IgD-negative memory B cell (primary cell): ENCODE results near the gene VAV2. TPM values are rescaled to one million over a fixed set of nuclear protein-coding genes. Genes with fewer than 3 reads are reported as not detected.
"Not testable (repeated sequence)": the region's sequence is repeated elsewhere in the genome, so short reads cannot be mapped to it uniquely, and the experiment has no call there.

Experiments used
- H3K27ac Mint-ChIP-seq, 3 donors: one replicate each; pipeline ENCODE4 v1.8.0; 2020 to 2022; ENCODE audit warnings: mild to moderate bottlenecking in 3 of 3, mixed read lengths in 3 of 3, moderate library complexity in 1 of 3
- H3K27me3 Mint-ChIP-seq: one replicate; pipeline ENCODE4 v1.8.0; 2021; ENCODE audit warnings: mixed read lengths
- H3K36me3 Mint-ChIP-seq: one replicate; pipeline ENCODE4 v1.8.0; 2020; ENCODE audit warnings: mild to moderate bottlenecking, mixed read lengths
- H3K4me1 Mint-ChIP-seq, 3 donors: one replicate each; pipeline ENCODE4 v1.8.0; 2020 to 2022; ENCODE audit warnings: mixed read lengths in 3 of 3, mild to moderate bottlenecking in 1 of 3
- H3K4me3 Mint-ChIP-seq, 4 donors: one replicate each; pipeline ENCODE4 v1.8.0; 2020 to 2022; ENCODE audit warnings: mild to moderate bottlenecking in 4 of 4, mixed read lengths in 4 of 4, moderate library complexity in 3 of 4
- H3K9me3 Mint-ChIP-seq, 3 donors: one replicate each; pipeline ENCODE4 v1.8.0; 2020 to 2021; ENCODE audit warnings: mixed read lengths in 3 of 3, mild to moderate bottlenecking in 1 of 3
- polyA plus RNA-seq: library from polyadenylated mRNA; unstranded; fragments of 300-500 nt; fragmentation: Illumina TruSeq; gene quantifications from one replicate; pipeline ENCODE4 v1.2.3, GENCODE V29; 2021

Gene VAV2
- polyA plus RNA-seq, 1 donor from 2014 or later = 28.7 TPM

DNA sequence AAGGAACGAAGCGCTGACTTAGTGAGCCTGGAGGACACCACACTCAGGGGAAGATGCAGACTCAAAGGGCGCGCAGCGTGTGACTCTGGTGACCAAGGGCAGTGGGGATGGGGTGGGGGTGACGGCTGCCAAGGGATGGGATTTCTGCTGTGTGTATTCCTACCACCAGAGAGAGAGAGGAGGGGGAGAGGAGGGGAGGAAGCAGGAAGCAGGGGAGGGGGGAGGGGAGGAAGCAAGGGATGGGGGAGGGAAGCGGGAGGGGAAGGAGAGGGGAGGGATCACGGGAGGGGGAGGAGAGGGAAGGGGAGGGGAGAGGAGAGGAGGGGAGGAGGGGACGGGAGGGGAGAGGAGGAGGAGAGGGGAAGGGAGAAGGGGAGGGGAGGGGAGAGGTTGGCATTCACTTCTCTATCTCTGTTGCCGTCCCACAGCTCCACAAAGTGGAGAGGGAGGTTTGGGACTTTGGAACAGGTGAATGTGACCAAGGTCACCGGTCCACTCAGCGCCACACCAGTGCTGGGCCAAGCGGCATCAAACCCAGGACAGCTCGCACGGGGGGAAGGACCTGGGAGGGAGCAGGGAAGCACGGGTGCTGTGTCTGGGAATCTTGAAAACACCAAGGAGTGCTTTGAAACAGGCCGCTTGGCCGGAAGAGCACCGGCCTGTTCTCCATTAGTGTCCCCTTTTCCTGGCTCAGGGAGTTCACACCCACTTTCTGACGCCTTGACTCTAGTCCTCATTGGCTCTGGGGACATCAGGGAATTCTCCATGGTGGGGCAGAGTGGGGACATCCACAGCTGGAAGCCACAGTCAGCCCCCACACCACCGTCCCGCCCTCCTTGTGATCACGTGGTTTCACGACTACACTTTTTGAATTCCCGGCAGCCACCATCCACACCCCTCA is 77.4 kb downstream of the VAV2 start:
- no peaks in the 10 kb centered on the region for H3K36me3 Mint-ChIP-seq
- H3K4me1 Mint-ChIP-seq = peaks cover 12 to 46% (median 25%) of the 10 kb centered on the region in 3 donors
- H3K4me3 Mint-ChIP-seq = peak overlapping the region in 1 of 4 donors; percentile 28
- H3K27ac Mint-ChIP-seq = peak overlapping the region in 2 of 3 donors; percentile 16 to 79
- H3K27me3 Mint-ChIP-seq = no peaks in the 10 kb centered on the region
- no peaks in the 10 kb centered on the region for H3K9me3 Mint-ChIP-seq

- H3K4me3 Mint-ChIP-seq = no peak overlapping the region
- peak overlapping the region in 1 of 3 donors; percentile 76 for H3K27ac Mint-ChIP-seq
- no peaks in the 10 kb centered on the region for H3K36me3 Mint-ChIP-seq
- H3K27me3 Mint-ChIP-seq = no peaks in the 10 kb centered on the region
- H3K4me1 Mint-ChIP-seq = peaks cover 12 to 50% (median 25%) of the 10 kb centered on the region in 3 donors
- H3K9me3 Mint-ChIP-seq = no peaks in the 10 kb centered on the region
Observed at GRCh38 chr9:133913571-133914369, 78.4 kb downstream of the VAV2 start.

DNA sequence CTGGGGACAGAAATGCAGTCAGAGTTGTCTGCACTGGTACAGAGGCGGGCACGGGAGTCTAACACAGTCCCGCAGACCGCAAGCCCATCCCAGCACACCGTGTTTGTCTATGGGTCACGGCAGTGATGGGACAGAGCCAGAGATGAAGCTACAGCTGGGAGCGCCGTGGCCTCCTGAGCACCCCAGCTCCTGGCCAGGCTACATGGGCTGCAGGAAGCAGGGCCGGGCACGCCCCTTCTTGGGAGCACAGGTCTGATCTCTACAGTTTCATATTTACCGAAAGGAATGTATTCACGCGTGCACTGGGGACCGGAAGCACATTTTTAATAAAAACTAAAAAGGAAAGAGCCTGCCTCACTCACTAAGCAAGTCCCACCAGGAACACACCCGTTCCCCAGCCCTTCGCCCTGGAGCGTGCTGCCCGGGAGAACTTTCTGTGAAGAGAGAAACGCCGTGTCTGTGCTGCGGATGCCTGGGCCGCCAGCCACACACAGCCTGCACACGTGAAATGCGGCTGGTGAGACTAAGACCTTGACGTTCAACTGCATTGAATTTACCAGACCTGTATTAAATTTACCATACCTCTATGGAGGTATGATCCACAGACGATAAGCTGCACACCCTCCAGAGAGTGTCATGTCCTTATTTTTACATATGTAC is 81.1 kb downstream of the VAV2 start:
- H3K27ac Mint-ChIP-seq = peak overlapping the region in 2 of 3 donors; percentile 63 to 77
- no peaks in the 10 kb centered on the region for H3K36me3 Mint-ChIP-seq
- no peak overlapping the region for H3K4me3 Mint-ChIP-seq
- peaks cover 12 to 49% (median 25%) of the 10 kb centered on the region in 3 donors for H3K4me1 Mint-ChIP-seq
- no peaks in the 10 kb centered on the region for H3K27me3 Mint-ChIP-seq
- no peaks in the 10 kb centered on the region for H3K9me3 Mint-ChIP-seq

DNA sequence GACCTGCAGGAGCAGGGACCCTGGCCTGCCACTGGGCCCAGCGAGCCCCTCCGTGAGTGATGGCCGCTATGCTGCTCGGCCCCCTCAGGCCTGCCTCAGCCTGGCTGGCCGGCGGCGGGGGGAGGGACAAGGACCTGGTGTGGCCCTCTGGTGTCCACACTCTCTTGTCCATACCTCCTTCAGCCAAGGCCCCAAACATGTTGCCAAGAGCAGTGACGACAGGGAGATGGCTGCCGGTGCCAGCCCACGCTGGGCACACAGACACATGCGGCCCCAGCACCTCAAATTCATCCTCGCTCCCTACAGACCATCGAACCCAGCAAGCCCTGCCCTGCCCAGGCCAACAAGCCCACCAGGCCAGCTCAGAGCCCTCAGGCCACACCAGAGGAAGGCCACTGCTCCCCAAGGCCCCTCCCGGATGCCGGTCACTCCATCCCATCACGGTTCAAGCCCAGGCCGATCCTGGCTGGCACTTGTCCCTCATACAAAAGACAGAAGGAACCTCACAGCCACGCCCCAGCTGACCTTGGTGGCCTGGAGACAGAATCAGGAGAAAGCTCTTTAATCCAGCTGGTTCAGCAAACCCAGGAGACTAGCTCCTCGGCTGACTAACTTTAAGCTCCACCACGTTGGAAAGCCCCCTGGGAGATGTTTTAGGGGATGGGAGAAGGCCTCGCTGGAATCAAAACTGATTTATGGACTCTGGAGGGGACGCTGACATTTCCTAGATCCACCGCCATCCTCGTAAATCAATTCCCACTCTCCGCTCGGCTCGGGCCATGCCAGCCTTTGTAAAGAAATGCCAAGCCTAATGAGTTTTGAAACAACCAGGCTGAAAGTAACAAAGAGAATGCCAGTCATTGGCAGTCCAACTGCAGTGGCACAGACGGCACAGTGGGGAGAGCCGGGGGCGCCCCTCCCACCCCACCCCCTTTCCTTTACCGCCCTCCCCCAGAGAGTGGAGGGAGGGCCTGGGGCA is 84.9 kb downstream of the VAV2 start:
- Mint-ChIP-seq H3K9me3 (no peaks in the 10 kb centered on the region), H3K4me1 (peaks cover 23 to 43% (median 28%) of the 10 kb centered on the region in 3 donors), H3K4me3 (no peak overlapping the region), H3K27me3 (no peaks in the 10 kb centered on the region), H3K36me3 (no peaks in the 10 kb centered on the region), H3K27ac (peak overlapping the region in 1 of 3 donors; percentile 16)

DNA sequence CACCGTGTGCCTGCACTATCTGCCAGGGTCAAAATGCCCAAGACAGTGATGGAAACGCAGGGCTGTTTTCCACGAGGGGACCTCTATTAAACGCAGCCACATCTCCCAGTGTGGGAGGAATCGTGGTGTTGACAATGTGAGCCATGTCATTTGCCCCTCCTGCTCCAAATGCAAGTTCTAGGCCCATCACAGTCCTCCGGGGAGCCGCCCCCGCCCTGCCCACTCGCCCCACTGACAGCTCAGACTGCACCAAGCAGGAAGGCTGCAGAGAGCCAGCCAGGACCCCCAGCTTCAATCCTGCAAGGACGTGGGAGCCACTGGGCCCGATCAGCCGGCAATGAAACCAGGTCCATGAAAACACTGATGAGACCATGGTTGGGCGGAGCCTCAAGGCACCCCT is 85.9 kb downstream of the VAV2 start:
- Mint-ChIP-seq H3K36me3 (no peaks in the 10 kb centered on the region), H3K27ac (peak overlapping the region in 1 of 3 donors; percentile 21), H3K4me1 (peaks cover 21 to 42% (median 24%) of the 10 kb centered on the region in 3 donors), H3K9me3 (no peaks in the 10 kb centered on the region), H3K27me3 (no peaks in the 10 kb centered on the region), H3K4me3 (no peak overlapping the region)

GRCh38 chr9:133905493-133905892 is 86.6 kb downstream of the VAV2 start:
- Mint-ChIP-seq H3K36me3 (no peaks in the 10 kb centered on the region), H3K27me3 (no peaks in the 10 kb centered on the region), H3K27ac (peak overlapping the region in 1 of 3 donors; percentile 63), H3K9me3 (no peaks in the 10 kb centered on the region), H3K4me3 (no peak overlapping the region), H3K4me1 (peaks cover 21 to 40% (median 27%) of the 10 kb centered on the region in 3 donors)

DNA sequence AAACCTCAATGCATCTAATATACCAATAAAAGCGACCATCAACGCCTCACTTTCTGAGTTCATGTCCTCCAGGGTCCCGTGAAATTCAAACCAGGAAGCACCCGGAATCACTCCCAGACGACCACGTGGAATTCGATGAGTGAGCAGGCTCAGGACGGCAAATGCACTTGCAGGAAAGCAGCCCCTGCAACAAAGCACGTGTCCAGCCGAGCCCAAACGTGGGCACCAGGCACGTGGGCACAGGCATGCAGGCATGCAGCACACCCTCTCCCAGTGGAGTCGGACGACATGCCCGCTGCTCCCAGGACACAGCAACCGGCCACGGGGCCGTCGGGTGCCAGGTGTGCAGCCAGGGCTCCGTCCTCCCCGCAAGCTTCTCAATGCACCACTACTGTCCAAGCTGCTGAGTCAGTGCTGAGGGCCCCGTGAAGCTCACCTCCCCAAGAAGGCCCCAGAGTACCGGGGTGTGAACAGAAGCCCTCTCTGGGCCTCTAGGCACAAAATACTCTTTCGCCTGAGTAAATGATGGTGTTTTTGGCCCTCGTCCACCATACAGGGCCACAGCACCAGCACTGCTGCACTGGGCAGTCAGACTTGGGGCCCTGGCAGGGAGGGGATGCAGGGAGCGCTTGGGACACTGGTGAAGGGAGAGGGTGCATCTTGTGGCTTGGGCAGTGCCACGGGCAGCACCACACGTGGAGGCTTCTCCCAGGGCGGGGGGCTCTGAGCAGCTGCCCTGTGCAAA is 87.6 kb downstream of the VAV2 start:
- Mint-ChIP-seq H3K4me1 (peaks cover 26 to 41% (median 28%) of the 10 kb centered on the region in 3 donors), H3K4me3 (peak overlapping the region in 1 of 4 donors; percentile 72), H3K36me3 (no peaks in the 10 kb centered on the region), H3K27me3 (no peaks in the 10 kb centered on the region), H3K9me3 (no peaks in the 10 kb centered on the region), H3K27ac (peak overlapping the region; percentile 35 to 82 (median 63))

- Mint-ChIP-seq H3K4me1 (peaks cover 26 to 35% (median 27%) of the 10 kb centered on the region in 3 donors), H3K4me3 (peak overlapping the region in 2 of 4 donors; percentile 76 to 79)
Observed at GRCh38 chr9:133901184-133901835, 90.8 kb downstream of the VAV2 start.

GRCh38 chr9:133897675-133898074 is 94.4 kb downstream of the VAV2 start:
- Mint-ChIP-seq H3K9me3 (no peaks in the 10 kb centered on the region), H3K36me3 (no peaks in the 10 kb centered on the region), H3K4me1 (peaks cover 15 to 23% (median 20%) of the 10 kb centered on the region in 3 donors), H3K4me3 (no peak overlapping the region), H3K27ac (peak overlapping the region in 2 of 3 donors; percentile 53 to 89), H3K27me3 (no peaks in the 10 kb centered on the region)

More at GRCh38 chr9:133901184-133901835, 90.8 kb downstream of the VAV2 start:
- H3K9me3 Mint-ChIP-seq = no peaks in the 10 kb centered on the region
- H3K27ac Mint-ChIP-seq = peak overlapping the region; percentile 37 to 86 (median 71)
- no peaks in the 10 kb centered on the region for H3K27me3 Mint-ChIP-seq
- no peaks in the 10 kb centered on the region for H3K36me3 Mint-ChIP-seq

GRCh38 chr9:133896007-133896406 is 96.1 kb downstream of the VAV2 start:
- not testable (repeated sequence) for H3K9me3 Mint-ChIP-seq, H3K36me3 Mint-ChIP-seq, H3K27me3 Mint-ChIP-seq, H3K27ac Mint-ChIP-seq, H3K4me3 Mint-ChIP-seq
- H3K4me1 Mint-ChIP-seq = peaks cover 6 to 12% (median 10%) of the 10 kb centered on the region in 3 donors

GRCh38 chr9:133895335-133895734 is 96.8 kb downstream of the VAV2 start:
- Mint-ChIP-seq H3K27ac (no peak overlapping the region), H3K9me3 (no peaks in the 10 kb centered on the region), H3K27me3 (no peaks in the 10 kb centered on the region), H3K4me3 (no peak overlapping the region), H3K36me3 (peaks cover 2% of the 10 kb centered on the region), H3K4me1 (peaks cover 4 to 10% (median 10%) of the 10 kb centered on the region in 3 donors)

GRCh38 chr9:133894377-133895321 is 97.5 kb downstream of the VAV2 start:
- H3K4me3 Mint-ChIP-seq = no peak overlapping the region
- H3K4me1 Mint-ChIP-seq = peaks cover 0 to 7% (median 5%) of the 10 kb centered on the region in 3 donors
- H3K27me3 Mint-ChIP-seq = no peaks in the 10 kb centered on the region
- H3K27ac Mint-ChIP-seq = no peak overlapping the region
- peaks cover 2% of the 10 kb centered on the region for H3K36me3 Mint-ChIP-seq
- no peaks in the 10 kb centered on the region for H3K9me3 Mint-ChIP-seq
